Activated gamma-delta T cell (primary cell): ENCODE measurements around the gene SLC6A20.
"Not testable (repeated sequence)": the region's sequence is repeated elsewhere in the genome, so short reads cannot be mapped to it uniquely, and the experiment has no call there.

Experiments
- DNase-seq: peaks from one replicate; lab custom pipeline; 2025; lab: John Stamatoyannopoulos, UW

SLC6A20 gene

DNA sequence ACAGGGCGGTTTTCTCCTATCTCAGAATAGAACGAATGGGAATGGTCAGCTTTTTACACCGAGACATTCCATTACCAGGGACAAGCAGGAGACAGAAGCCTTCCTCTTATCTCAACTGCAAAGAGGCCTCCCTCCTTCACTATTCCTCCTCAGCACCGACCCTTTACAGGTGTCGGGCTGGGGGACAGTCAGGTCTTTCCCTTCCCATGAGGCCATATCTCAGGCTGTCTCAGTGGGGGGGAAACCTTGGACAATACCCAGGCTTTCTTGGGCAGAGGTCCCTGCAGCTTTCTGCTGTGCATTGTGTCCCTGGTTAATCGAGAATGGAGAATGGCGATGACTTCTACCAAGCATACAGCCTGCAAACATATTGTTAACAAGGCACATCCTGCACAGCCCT is 39.2 kb downstream of the SLC6A20 start:
- DNase-seq: not testable (repeated sequence)

DNA sequence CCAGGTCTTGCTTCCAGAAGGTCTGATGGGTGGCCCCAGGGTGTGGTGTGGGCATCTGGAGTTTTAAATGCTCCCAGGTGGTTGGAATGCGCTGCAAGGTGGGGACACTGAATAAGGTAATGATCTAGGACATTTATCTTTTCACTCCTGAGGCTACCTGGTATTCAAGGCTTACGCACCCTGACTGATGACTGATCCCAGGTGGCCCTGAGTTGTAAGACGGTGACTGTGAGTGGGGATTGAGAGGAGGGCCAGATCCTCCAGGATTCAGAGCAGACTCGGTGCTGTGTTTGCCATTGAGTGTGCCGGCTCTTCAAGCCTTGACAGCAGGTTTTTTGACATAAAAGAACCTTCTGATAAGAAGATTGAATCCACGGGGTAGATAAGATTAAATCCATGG is 40.3 kb downstream of the SLC6A20 start:
- DNase-seq: no peak

GRCh38 chr3:45754461-45754860 is 41.9 kb downstream of the SLC6A20 start:
- DNase-seq: no peak

- DNase-seq: no peak
Measured at GRCh38 chr3:45753095-45753494, 43.2 kb downstream of the SLC6A20 start.

GRCh38 chr3:45751537-45752242 is 44.6 kb downstream of the SLC6A20 start:
- DNase-seq: no peak

GRCh38 chr3:45749880-45750279 is 46.5 kb downstream of the SLC6A20 start:
- no peak for DNase-seq

GRCh38 chr3:45749036-45749600 is 47.2 kb downstream of the SLC6A20 start:
- not testable (repeated sequence) for DNase-seq

DNA sequence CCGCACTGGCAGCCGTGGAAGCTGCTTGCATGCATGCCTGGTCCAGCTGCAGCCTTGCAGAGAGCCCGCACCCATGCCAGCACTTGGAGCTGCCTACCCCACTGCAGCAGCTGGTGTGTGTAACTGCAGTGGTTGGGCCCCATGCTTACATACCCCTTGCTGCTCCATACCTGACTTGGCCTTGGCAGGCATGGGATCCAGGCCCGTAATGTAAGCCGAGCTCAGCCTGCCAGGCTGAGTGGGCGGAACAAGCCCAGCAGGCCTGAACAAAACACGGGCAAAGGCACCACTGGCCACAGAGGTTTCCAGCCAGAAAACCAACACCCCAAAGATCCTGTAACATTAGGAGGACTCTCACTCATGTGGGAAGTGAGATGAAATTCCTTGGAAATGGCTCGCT is 48.3 kb downstream of the SLC6A20 start:
- no peak for DNase-seq

- no peak for DNase-seq
Measured at GRCh38 chr3:45746777-45747622, 49.3 kb downstream of the SLC6A20 start.

GRCh38 chr3:45746165-45746776 is 50.1 kb downstream of the SLC6A20 start:
- DNase-seq: no peak

DNA sequence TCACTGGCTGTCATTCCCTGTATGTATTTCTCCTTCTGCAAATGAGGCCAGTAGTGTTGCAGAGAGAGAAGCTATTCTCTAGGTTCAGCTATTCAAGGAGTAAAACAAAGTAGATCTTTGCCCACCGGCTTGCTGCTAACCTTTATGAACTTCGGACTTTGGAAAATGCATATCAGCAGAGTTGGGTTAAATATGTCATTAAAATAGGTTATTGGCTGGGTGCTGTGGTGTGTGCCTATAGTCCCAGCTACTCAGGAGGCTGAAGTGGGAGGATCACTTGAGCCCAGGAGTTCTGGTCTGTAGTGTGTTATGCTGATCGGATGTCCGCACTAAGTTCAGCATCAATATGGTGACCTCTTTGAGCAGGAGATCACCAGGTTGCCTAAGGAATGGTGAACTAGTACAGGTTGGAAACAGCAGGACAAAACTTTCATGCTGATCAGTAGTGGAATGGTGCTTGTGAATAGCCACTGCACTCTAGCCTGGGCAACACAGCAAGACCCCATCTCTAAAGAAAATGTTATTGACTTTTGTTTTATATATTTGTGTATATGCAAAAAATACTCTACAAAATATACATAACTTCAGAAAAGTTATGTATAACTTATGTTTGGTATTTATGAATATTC is 53.8 kb downstream of the SLC6A20 start:
- DNase-seq: no peak

GRCh38 chr3:45741742-45742460 is 54.4 kb downstream of the SLC6A20 start:
- no peak for DNase-seq

- no peak for DNase-seq
Measured at GRCh38 chr3:45741247-45741646, 55.1 kb downstream of the SLC6A20 start.

- no peak for DNase-seq
Measured at GRCh38 chr3:45739991-45740390, 56.3 kb downstream of the SLC6A20 start.

- no peak for DNase-seq
Measured at GRCh38 chr3:45737234-45737633, 59.1 kb downstream of the SLC6A20 start.

- no peak for DNase-seq
Measured at GRCh38 chr3:45736707-45737106, 59.6 kb downstream of the SLC6A20 start.

- DNase-seq: no peak
Measured at GRCh38 chr3:45730409-45731154, 65.8 kb downstream of the SLC6A20 start.

GRCh38 chr3:45729614-45730013 is 66.7 kb downstream of the SLC6A20 start:
- no peak for DNase-seq

GRCh38 chr3:45724911-45725310 is 71.4 kb downstream of the SLC6A20 start:
- DNase-seq: no peak

DNA sequence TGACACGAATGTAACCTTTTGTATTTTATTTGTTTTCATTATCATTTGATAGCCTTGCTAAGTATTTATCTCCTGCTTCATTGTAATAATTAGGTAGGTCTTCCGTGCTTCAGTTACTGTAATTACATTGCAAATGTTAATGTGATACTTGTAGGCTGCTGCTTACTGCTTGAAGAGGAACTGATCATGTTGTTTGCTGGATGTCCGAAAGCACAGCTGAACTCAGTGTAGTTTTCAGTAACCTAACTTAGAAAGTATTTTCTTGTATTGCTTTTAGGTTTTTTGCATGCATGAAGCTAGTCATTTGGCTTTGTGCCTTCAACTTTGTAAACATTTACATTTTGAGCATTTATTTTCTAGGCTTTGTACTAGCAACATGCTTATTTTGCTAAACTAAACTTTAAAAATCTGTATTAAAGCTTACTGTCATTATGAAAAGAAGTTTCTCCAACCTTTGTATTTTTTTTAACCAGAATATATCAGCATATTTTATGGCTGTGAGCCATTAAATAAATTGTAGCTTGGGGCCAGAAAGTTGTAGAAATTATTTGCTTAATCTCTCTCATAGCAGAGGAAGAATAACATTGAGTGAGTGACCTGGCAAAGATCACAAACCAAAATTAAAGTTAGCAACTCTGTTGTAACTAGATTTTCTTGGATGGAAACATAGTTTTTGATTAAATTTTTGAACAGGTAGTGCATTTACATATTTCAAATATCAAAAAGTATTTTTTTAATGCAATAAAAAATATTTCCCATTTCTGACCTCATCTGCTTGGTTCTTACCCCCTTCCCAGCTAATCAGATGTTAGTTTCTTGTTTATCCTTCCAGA is 76.5 kb downstream of the SLC6A20 start:
- no peak for DNase-seq
